OCI-LY7 (cell line): ENCODE data around the gene TRAF6.

ENCODE experiments used
- CTCF ChIP-seq: fragments of 200-600 bp; sonication (generic); conservative IDR thresholded peaks from 2 replicates; pipeline ENCODE4 v1.5.1; 2014; ENCODE audit warnings: mild to moderate bottlenecking, antibody characterized with exemption, low read length, moderate library complexity, mixed read lengths
- EZH2phosphoT487 ChIP-seq: fragments of 200-600 bp; sonication (generic); IDR thresholded peaks from 2 replicates; pipeline ENCODE4 v1.6.1; 2018; ENCODE audit warnings: low read depth, borderline replicate concordance, mild to moderate bottlenecking, mixed run types, antibody characterized with exemption, low read length, moderate library complexity, mixed read lengths

GRCh38 chr11:36510594-36510942 is 496 bp upstream of the TRAF6 start:
- TF ChIP-seq CTCF (no peak), EZH2phosphoT487 (no peak)
